IMR-90 (cell line): ENCODE measurements around the gene ANKHD1. TPM values are rescaled to one million over a fixed set of nuclear protein-coding genes. Genes with fewer than 3 reads are reported as not detected.
"Not testable (repeated sequence)": the region's sequence is repeated elsewhere in the genome, so short reads cannot be mapped to it uniquely, and the experiment has no call there.

ENCODE experiments used
- ATAC-seq: fragments of 200-7000 bp; cut with Tn5 transposase; 2 replicates; pipeline ENCODE4 v1.9.1; 2020; ENCODE audit warnings: low read depth, mild to moderate bottlenecking, moderate library complexity
- BruUV-seq: library from RNA; stranded (reverse); fragments of 400-500 nt; replicated peaks from 2 replicates; lab custom pipeline; 2021; lab: Mats Ljungman, UMichigan
- CTCF ChIA-PET: fragments of 300-600 bp; formaldehyde crosslinking; extraction: SDS; loops from one replicate; lab custom pipeline; 2021; ENCODE audit warnings: antibody characterized with exemption; lab: Yijun Ruan, JAX
- POLR2A ChIA-PET: fragments of 300-600 bp; sonication (Branson Sonifier 250); formaldehyde crosslinking; loops from one replicate; lab custom pipeline; 2022; ENCODE audit warnings: antibody characterized with exemption; ENCODE audit not compliant: unreplicated experiment; lab: Charles Lee
- DNase-seq: peaks from one replicate; pipeline ENCODE4 v3.0.0; 2013
- H2AFZ ChIP-seq: replicated peaks from 2 replicates; pipeline ENCODE3; 2013; ENCODE audit warnings: low read length, mild to moderate bottlenecking; ENCODE audit not compliant: poor library complexity
- H2AK5ac ChIP-seq: 2 replicates; pipeline ENCODE4 v1.6.1; 2013; ENCODE audit warnings: low read depth, low read length, inconsistent platforms
- H2AK9ac ChIP-seq: replicated peaks from 2 replicates; pipeline ENCODE3; 2013; ENCODE audit warnings: mild to moderate bottlenecking, low read depth, low read length, moderate library complexity; ENCODE audit not compliant: poor library complexity
- H2BK120ac ChIP-seq: 2 replicates; pipeline ENCODE4 v1.6.1; 2013; ENCODE audit warnings: low read depth, low read length, inconsistent platforms
- H2BK15ac ChIP-seq: 3 replicates; pipeline ENCODE4 v1.6.1; 2013; ENCODE audit warnings: low read depth, low read length, inconsistent platforms
- H2BK20ac ChIP-seq: 2 replicates; pipeline ENCODE4 v1.6.1; 2013; ENCODE audit warnings: low read depth, mild to moderate bottlenecking, inconsistent platforms, low read length, moderate library complexity
- H2BK5ac ChIP-seq: 2 replicates; pipeline ENCODE4 v1.6.1; 2013; ENCODE audit warnings: mild to moderate bottlenecking, low read depth, low read length, inconsistent platforms; ENCODE audit not compliant: poor library complexity, severe bottlenecking
- H3K14ac ChIP-seq: replicated peaks from 2 replicates; pipeline ENCODE4 v1.6.1; 2013; ENCODE audit warnings: low read depth, low read length, inconsistent platforms
- H3K18ac ChIP-seq: 2 replicates; pipeline ENCODE4 v1.6.1; 2013; ENCODE audit warnings: low read depth, low read length, control low read depth
- H3K23ac ChIP-seq: 2 replicates; pipeline ENCODE4 v1.6.1; 2013; ENCODE audit warnings: low read depth, low read length, inconsistent platforms
- H3K27ac ChIP-seq: 2 replicates; pipeline ENCODE4 v1.5.1; 2013; ENCODE audit warnings: mild to moderate bottlenecking, control low read depth, low read length; ENCODE audit not compliant: insufficient read depth
- H3K27me3 ChIP-seq: 2 replicates; pipeline ENCODE4 v1.6.1; 2013; ENCODE audit warnings: low read length; ENCODE audit not compliant: control insufficient read depth, insufficient read depth
- H3K36me3 ChIP-seq: 2 replicates; pipeline ENCODE4 v1.6.1; 2013; ENCODE audit warnings: low read length, mixed read lengths; ENCODE audit not compliant: control insufficient read depth, insufficient read depth
- H3K4ac ChIP-seq: 2 replicates; pipeline ENCODE4 v1.6.1; 2013; ENCODE audit warnings: low read depth, low read length, inconsistent platforms
- H3K4me1 ChIP-seq: 2 replicates; pipeline ENCODE4 v1.6.1; 2013; ENCODE audit warnings: low read length, mixed read lengths; ENCODE audit not compliant: control insufficient read depth, insufficient read depth
- H3K4me2 ChIP-seq: 2 replicates; pipeline ENCODE4 v1.6.1; 2013; ENCODE audit warnings: low read depth, mild to moderate bottlenecking, control low read depth, low read length, moderate library complexity
- H3K4me3 ChIP-seq: 2 replicates; pipeline ENCODE4 v1.5.1; 2013; ENCODE audit warnings: low read depth, mild to moderate bottlenecking, control low read depth, low read length, moderate library complexity; ENCODE audit not compliant: insufficient read depth
- H3K56ac ChIP-seq: 2 replicates; pipeline ENCODE4 v1.6.1; 2013; ENCODE audit warnings: low read length, inconsistent platforms; ENCODE audit not compliant: insufficient read depth; ENCODE audit errors: extremely low read depth
- H3K79me1 ChIP-seq, 2 experiments: 2 replicates each; pipeline ENCODE4 v1.6.1; 2013; ENCODE audit warnings: low read length in 2 of 2, inconsistent platforms in 1 of 2, low read depth in 1 of 2
- H3K9ac ChIP-seq: 2 replicates; pipeline ENCODE4 v1.6.1; 2013; ENCODE audit warnings: low read depth, low read length, control low read depth
- H3K9me1 ChIP-seq: 2 replicates; pipeline ENCODE4 v1.6.1; 2013; ENCODE audit warnings: low read length, inconsistent platforms; ENCODE audit not compliant: insufficient read depth
- H3K9me3 ChIP-seq: 2 replicates; pipeline ENCODE4 v1.6.1; 2013; ENCODE audit warnings: low read length; ENCODE audit not compliant: control insufficient read depth, insufficient read depth
- H4K20me1 ChIP-seq: 2 replicates; pipeline ENCODE4 v1.6.1; 2013; ENCODE audit warnings: low read length, inconsistent platforms; ENCODE audit not compliant: insufficient read depth
- H4K5ac ChIP-seq: 2 replicates; pipeline ENCODE4 v1.6.1; 2013; ENCODE audit warnings: mild to moderate bottlenecking, low read depth, low read length, control low read depth
- H4K8ac ChIP-seq, 2 experiments: 2 replicates each; pipeline ENCODE4 v1.6.1; 2013; ENCODE audit warnings: low read depth in 2 of 2, low read length in 2 of 2, control low read depth in 1 of 2, inconsistent platforms in 1 of 2
- H4K91ac ChIP-seq: 2 replicates; pipeline ENCODE4 v1.6.1; 2013; ENCODE audit warnings: low read depth, low read length, inconsistent platforms; ENCODE audit not compliant: insufficient read depth
- MAFK ChIP-seq: IDR thresholded peaks from 2 replicates; pipeline ENCODE4 v1.6.1; 2012; ENCODE audit warnings: low read depth, low read length, improper control_type of control experiment
- RAD21 ChIP-seq: IDR thresholded peaks from 2 replicates; pipeline ENCODE4 v1.6.1; 2012; ENCODE audit warnings: low read length, improper control_type of control experiment
- WGBS, 2 experiments: methylation state at CpG; one replicate each; pipeline versions ENCODE4 v1.1.5 to v1.1.7; 2013; ENCODE audit warnings: missing lambda C conversion rate in 2 of 2; ENCODE audit not compliant: insufficient read length in 1 of 2; ENCODE audit errors: extremely low coverage in 2 of 2; 5-methylcytosine and 5-hydroxymethylcytosine counted together
- dilution Hi-C: fragments of 300-500 bp; cut with HindIII; formaldehyde crosslinking; loops from one replicate; pipeline ENCODE4 v1.14.3; 2018; ENCODE audit warnings: low sequenced_read_pairs; ENCODE audit not compliant: unreplicated experiment
- in situ Hi-C: fragments of 300-500 bp; cut with MboI; formaldehyde crosslinking; loops from 3 replicates; pipeline ENCODE4 v1.14.3; 2019; ENCODE audit warnings: low sequenced_read_pairs, inconsistent platforms, mixed read lengths
- intact Hi-C: fragments of 100-400 bp; cut with micrococcal nuclease; formaldehyde crosslinking; loops from 2 replicates; pipeline ENCODE4 v1.10.0; 2022
- polyA plus RNA-seq, 3 experiments: library from polyadenylated mRNA; depleted of rRNA; stranded (reverse); fragments of >200 nt; gene quantifications; 2 replicates each; pipeline ENCODE4 v1.2.3, GENCODE V29; 2012; ENCODE audit warnings: low replicate concordance in 1 of 3
- total RNA-seq: library from RNA; depleted of rRNA; stranded (reverse); fragments of >200 nt; gene quantifications from 2 replicates; pipeline ENCODE4 v1.2.3, GENCODE V29; 2012

The ANKHD1 gene
- total and polyA plus RNA-seq, 2 of the 4 experiments (the other 2 are of a cell fraction), result 32.1 to 36.7 TPM

GRCh38 chr5:140483055-140483454, 81.4 kb downstream of the ANKHD1 start:
- ChIA-PET POLR2A (no interaction called here), CTCF (interaction anchor here (0.7 kb wide), 1 partner anchor 1889 kb away, joined by 3 read pairs; no protein-coding TSS in a partner anchor)
- intact Hi-C loops, result loop anchor here (5.0 kb wide), 1 partner anchor 241 kb away; no protein-coding TSS in a partner anchor

GRCh38 chr5:140488141-140488540, 86.5 kb downstream of the ANKHD1 start:
- H3K18ac ChIP-seq, H2BK5ac ChIP-seq, H3K56ac ChIP-seq, CTCF ChIA-PET, ATAC-seq, H3K4me1 ChIP-seq, H3K23ac ChIP-seq, H4K20me1 ChIP-seq, H2AFZ ChIP-seq, H3K4ac ChIP-seq, H4K91ac ChIP-seq, DNase-seq, BruUV-seq, H4K5ac ChIP-seq, H3K27me3 ChIP-seq, H3K4me3 ChIP-seq, POLR2A ChIA-PET, H3K4me2 ChIP-seq, H3K14ac ChIP-seq, intact Hi-C loops, dilution Hi-C loops, in situ Hi-C loops, H3K36me3 ChIP-seq, H3K9ac ChIP-seq, H2AK9ac ChIP-seq, H2BK20ac ChIP-seq, H3K9me1 ChIP-seq, H2BK15ac ChIP-seq, H4K8ac ChIP-seq, H2AK5ac ChIP-seq, H3K9me3 ChIP-seq, H3K79me1 ChIP-seq, H2BK120ac ChIP-seq, H3K27ac ChIP-seq: not testable (repeated sequence)
- WGBS, 2 experiments, result 100% methylated on average over 1 of the region's 4 CpGs; no CpG with 5 or more reads in 1 of the 2 experiments

More at GRCh38 chr5:140483055-140483454, 81.4 kb downstream of the ANKHD1 start:
- Histone ChIP-seq H3K79me1 (no peaks in the 10 kb centered on the region; a peak in 1 of 4 replicates), H4K91ac (no peak overlapping the region), H2AK5ac (no peak overlapping the region), H2AK9ac (no peak overlapping the region), H3K36me3 (peaks cover 8% of the 10 kb centered on the region), H2BK120ac (no peak overlapping the region), H3K23ac (no peak overlapping the region), H3K4me3 (no peak overlapping the region), H3K56ac (no peak overlapping the region), H4K8ac (no peak overlapping the region), H3K9me3 (no peaks in the 10 kb centered on the region), H2BK15ac (no peak overlapping the region), H4K20me1 (no peaks in the 10 kb centered on the region), H3K27ac (no peak overlapping the region), H3K9me1 (no peaks in the 10 kb centered on the region; the same call in 1 of the 2 replicates), H3K18ac (no peak overlapping the region), H3K4me2 (no peak overlapping the region), H3K27me3 (no peaks in the 10 kb centered on the region), H3K14ac (no peak overlapping the region), H3K4me1 (no peaks in the 10 kb centered on the region), H2BK5ac (no peak overlapping the region), H4K5ac (no peak overlapping the region), H3K9ac (no peak overlapping the region), H2BK20ac (no peak overlapping the region), H3K4ac (no peak overlapping the region), H2AFZ (no peak overlapping the region)
- DNase-seq (no peak), ATAC-seq (no peak)
- no peak for TF ChIP-seq RAD21
- peak; percentile 80 for TF ChIP-seq MAFK
- in situ Hi-C loops (no loop called here), dilution Hi-C loops (no loop called here)
- no TSS peak for BruUV-seq
- WGBS, 2 experiments, result no CpG with 5 or more reads among the region's 1 CpG
